ENCODE measurements around the gene TM4SF5. TPM values are rescaled to one million over a fixed set of nuclear protein-coding genes. Genes with fewer than 3 reads are reported as not detected.

Gene TM4SF5
- total RNA-seq, 2 donors from 2014 or later = not detected

- Histone ChIP-seq H3K9me3 (no peaks in the 10 kb centered on the region), H3K4me1 (peaks cover 0 to 4% of the 10 kb centered on the region in 2 donors), H3K4me3 (no peak overlapping the region), H3K27ac (no peak overlapping the region), H3K36me3 (peaks cover 19% of the 10 kb centered on the region), H3K27me3 (no peaks in the 10 kb centered on the region)
- DNase-seq (ENCODE audit: low spot score) = no peak
- TF ChIP-seq CTCF (IDR thresholded peaks at IDR 0.05) = no peak
Measured at GRCh38 chr17:4815043-4815675, 43.5 kb downstream of the TM4SF5 start.

- no peak for TF ChIP-seq CTCF (IDR thresholded peaks at IDR 0.05)
- Histone ChIP-seq H3K27ac (no peak overlapping the region), H3K36me3 (peaks cover 19% of the 10 kb centered on the region), H3K4me3 (no peak overlapping the region), H3K9me3 (no peaks in the 10 kb centered on the region), H3K27me3 (no peaks in the 10 kb centered on the region), H3K4me1 (peaks cover 0 to 4% of the 10 kb centered on the region in 2 donors)
- DNase-seq (ENCODE audit: low spot score) = no peak
Measured at GRCh38 chr17:4816826-4817225, 45.1 kb downstream of the TM4SF5 start.

GRCh38 chr17:4818276-4818675 lies 46.6 kb downstream of the TM4SF5 start:
- Histone ChIP-seq H3K4me1 (no peaks in the 10 kb centered on the region), H3K27ac (no peak overlapping the region), H3K4me3 (no peak overlapping the region), H3K27me3 (no peaks in the 10 kb centered on the region), H3K36me3 (peaks cover 19% of the 10 kb centered on the region), H3K9me3 (no peaks in the 10 kb centered on the region)
- DNase-seq (ENCODE audit: low spot score) = no peak
- no peak for TF ChIP-seq CTCF (IDR thresholded peaks at IDR 0.05)

GRCh38 chr17:4822835-4823234 lies 51.1 kb downstream of the TM4SF5 start:
- no peak for TF ChIP-seq CTCF (IDR thresholded peaks at IDR 0.05)
- Histone ChIP-seq H3K9me3 (no peaks in the 10 kb centered on the region), H3K36me3 (no peaks in the 10 kb centered on the region), H3K4me3 (no peak overlapping the region), H3K27me3 (no peaks in the 10 kb centered on the region), H3K27ac (no peak overlapping the region), H3K4me1 (no peaks in the 10 kb centered on the region)
- no peak for DNase-seq (ENCODE audit: low spot score)

- Histone ChIP-seq H3K27ac (no peak overlapping the region), H3K9me3 (no peaks in the 10 kb centered on the region), H3K4me1 (no peaks in the 10 kb centered on the region), H3K27me3 (no peaks in the 10 kb centered on the region), H3K4me3 (no peak overlapping the region), H3K36me3 (no peaks in the 10 kb centered on the region)
- DNase-seq (ENCODE audit: low spot score) = no peak
- no peak for TF ChIP-seq CTCF (IDR thresholded peaks at IDR 0.05)
Measured at GRCh38 chr17:4823373-4824089, 51.8 kb downstream of the TM4SF5 start.
